A673 (cell line): Measurements from ENCODE around the gene C1orf94.

Experiments
- EZH2 ChIP-seq: fragments of 200-600 bp; sonication (generic); IDR thresholded peaks from 2 replicates; pipeline ENCODE4 v1.6.1; 2017; ENCODE audit warnings: borderline replicate concordance, low read depth, mild to moderate bottlenecking, mixed read lengths, antibody characterized with exemption, low read length; ENCODE audit not compliant: poor library complexity, severe bottlenecking
- TF ChIP-seq, protein P1 (sequence below): fragments of 300-800, 200-600 bp; sonication (generic); conservative IDR thresholded peaks from 2 replicates; pipeline ENCODE4 v1.5.1; 2017; ENCODE audit warnings: low read depth, mild to moderate bottlenecking, antibody characterized with exemption, low read length, moderate library complexity, mixed read lengths

DNA sequence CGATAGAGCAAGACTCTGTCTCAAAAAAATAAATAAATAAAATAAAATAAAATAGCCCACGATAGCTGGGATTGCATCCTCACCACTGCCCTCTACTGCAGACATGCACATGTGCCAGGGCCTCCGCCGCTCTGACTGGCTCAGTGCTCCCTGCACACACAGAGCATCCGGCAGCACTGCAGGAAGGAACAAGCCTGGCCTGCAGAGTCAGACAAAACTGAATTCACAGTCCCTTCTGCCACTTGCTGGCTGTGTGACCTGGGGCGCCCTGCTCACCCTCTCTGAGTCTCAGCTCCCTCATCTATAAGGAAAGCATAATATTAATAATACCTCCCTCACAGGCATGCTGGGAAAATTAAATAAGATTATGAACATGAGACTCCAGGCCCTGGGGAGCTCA lies 47.1 kb upstream of the C1orf94 start:
- TF ChIP-seq, protein P1, sequence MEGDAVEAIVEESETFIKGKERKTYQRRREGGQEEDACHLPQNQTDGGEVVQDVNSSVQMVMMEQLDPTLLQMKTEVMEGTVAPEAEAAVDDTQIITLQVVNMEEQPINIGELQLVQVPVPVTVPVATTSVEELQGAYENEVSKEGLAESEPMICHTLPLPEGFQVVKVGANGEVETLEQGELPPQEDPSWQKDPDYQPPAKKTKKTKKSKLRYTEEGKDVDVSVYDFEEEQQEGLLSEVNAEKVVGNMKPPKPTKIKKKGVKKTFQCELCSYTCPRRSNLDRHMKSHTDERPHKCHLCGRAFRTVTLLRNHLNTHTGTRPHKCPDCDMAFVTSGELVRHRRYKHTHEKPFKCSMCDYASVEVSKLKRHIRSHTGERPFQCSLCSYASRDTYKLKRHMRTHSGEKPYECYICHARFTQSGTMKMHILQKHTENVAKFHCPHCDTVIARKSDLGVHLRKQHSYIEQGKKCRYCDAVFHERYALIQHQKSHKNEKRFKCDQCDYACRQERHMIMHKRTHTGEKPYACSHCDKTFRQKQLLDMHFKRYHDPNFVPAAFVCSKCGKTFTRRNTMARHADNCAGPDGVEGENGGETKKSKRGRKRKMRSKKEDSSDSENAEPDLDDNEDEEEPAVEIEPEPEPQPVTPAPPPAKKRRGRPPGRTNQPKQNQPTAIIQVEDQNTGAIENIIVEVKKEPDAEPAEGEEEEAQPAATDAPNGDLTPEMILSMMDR = no peak
- no peak for TF ChIP-seq EZH2
